Measurements from ENCODE around the gene DYNC1I1. TPM values are rescaled to one million over a fixed set of nuclear protein-coding genes. Genes with fewer than 3 reads are reported as not detected.

Gene DYNC1I1
- total and polyA plus RNA-seq, 2 experiments from 2014 or later: 1.4 to 4.1 TPM

- TF ChIP-seq JUNB (IDR thresholded peaks at IDR 0.05; ENCODE audit: unreplicated experiment): no peak
- no peak for TF ChIP-seq ETS1 (IDR thresholded peaks at IDR 0.05)
Observed at GRCh38 chr7:95749044-95749443, 23.3 kb upstream of the DYNC1I1 start (continued).

GRCh38 chr7:95749515-95749914, 22.8 kb upstream of the DYNC1I1 start:
- Histone ChIP-seq H3K27ac (ENCODE audit: low read depth) (no peak overlapping the region), H4K20me1 (replicated peaks; ENCODE audit: insufficient read depth) (no peaks in the 10 kb centered on the region), H3K36me3 (ENCODE audit: insufficient read depth) (no peaks in the 10 kb centered on the region), H3K4me1 (ENCODE audit: insufficient read depth) (no peaks in the 10 kb centered on the region), H3K4me3 (no peak overlapping the region), H3K79me2 (replicated peaks; ENCODE audit: insufficient read depth) (no peaks in the 10 kb centered on the region), H3F3A (replicated peaks; ENCODE audit: low read depth) (no peaks in the 10 kb centered on the region), H3K4me2 (no peak overlapping the region), H3K27me3 (ENCODE audit: insufficient read depth) (no peaks in the 10 kb centered on the region), H2AFZ (no peak overlapping the region), H3K9me2 (ENCODE audit: insufficient read depth) (no peaks in the 10 kb centered on the region)
- ATAC-seq (no peak), DNase-seq (ENCODE audit: low spot score) (no peak)
- no peaks in the 10 kb centered on the region for H3K36me3 Mint-ChIP-seq (ENCODE audit: low read depth)
- H3K4me3 Mint-ChIP-seq: no peak overlapping the region
- no peaks in the 10 kb centered on the region for H3K9me3 Mint-ChIP-seq
- H3K27me3 Mint-ChIP-seq (ENCODE audit: insufficient read depth, low read depth, poor library complexity): peaks cover 7% of the 10 kb centered on the region
- TF ChIP-seq ETS1 (IDR thresholded peaks at IDR 0.05) (no peak), NANOG (IDR thresholded peaks at IDR 0.05; ENCODE audit: borderline replicate concordance) (no peak), POLR2AphosphoS5 (IDR thresholded peaks at IDR 0.05; ENCODE audit: low read depth) (no peak)
- TF ChIP-seq, protein P1, sequence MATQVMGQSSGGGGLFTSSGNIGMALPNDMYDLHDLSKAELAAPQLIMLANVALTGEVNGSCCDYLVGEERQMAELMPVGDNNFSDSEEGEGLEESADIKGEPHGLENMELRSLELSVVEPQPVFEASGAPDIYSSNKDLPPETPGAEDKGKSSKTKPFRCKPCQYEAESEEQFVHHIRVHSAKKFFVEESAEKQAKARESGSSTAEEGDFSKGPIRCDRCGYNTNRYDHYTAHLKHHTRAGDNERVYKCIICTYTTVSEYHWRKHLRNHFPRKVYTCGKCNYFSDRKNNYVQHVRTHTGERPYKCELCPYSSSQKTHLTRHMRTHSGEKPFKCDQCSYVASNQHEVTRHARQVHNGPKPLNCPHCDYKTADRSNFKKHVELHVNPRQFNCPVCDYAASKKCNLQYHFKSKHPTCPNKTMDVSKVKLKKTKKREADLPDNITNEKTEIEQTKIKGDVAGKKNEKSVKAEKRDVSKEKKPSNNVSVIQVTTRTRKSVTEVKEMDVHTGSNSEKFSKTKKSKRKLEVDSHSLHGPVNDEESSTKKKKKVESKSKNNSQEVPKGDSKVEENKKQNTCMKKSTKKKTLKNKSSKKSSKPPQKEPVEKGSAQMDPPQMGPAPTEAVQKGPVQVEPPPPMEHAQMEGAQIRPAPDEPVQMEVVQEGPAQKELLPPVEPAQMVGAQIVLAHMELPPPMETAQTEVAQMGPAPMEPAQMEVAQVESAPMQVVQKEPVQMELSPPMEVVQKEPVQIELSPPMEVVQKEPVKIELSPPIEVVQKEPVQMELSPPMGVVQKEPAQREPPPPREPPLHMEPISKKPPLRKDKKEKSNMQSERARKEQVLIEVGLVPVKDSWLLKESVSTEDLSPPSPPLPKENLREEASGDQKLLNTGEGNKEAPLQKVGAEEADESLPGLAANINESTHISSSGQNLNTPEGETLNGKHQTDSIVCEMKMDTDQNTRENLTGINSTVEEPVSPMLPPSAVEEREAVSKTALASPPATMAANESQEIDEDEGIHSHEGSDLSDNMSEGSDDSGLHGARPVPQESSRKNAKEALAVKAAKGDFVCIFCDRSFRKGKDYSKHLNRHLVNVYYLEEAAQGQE (IDR thresholded peaks at IDR 0.05; ENCODE audit: unreplicated experiment): no peak
- TF ChIP-seq, protein P2, sequence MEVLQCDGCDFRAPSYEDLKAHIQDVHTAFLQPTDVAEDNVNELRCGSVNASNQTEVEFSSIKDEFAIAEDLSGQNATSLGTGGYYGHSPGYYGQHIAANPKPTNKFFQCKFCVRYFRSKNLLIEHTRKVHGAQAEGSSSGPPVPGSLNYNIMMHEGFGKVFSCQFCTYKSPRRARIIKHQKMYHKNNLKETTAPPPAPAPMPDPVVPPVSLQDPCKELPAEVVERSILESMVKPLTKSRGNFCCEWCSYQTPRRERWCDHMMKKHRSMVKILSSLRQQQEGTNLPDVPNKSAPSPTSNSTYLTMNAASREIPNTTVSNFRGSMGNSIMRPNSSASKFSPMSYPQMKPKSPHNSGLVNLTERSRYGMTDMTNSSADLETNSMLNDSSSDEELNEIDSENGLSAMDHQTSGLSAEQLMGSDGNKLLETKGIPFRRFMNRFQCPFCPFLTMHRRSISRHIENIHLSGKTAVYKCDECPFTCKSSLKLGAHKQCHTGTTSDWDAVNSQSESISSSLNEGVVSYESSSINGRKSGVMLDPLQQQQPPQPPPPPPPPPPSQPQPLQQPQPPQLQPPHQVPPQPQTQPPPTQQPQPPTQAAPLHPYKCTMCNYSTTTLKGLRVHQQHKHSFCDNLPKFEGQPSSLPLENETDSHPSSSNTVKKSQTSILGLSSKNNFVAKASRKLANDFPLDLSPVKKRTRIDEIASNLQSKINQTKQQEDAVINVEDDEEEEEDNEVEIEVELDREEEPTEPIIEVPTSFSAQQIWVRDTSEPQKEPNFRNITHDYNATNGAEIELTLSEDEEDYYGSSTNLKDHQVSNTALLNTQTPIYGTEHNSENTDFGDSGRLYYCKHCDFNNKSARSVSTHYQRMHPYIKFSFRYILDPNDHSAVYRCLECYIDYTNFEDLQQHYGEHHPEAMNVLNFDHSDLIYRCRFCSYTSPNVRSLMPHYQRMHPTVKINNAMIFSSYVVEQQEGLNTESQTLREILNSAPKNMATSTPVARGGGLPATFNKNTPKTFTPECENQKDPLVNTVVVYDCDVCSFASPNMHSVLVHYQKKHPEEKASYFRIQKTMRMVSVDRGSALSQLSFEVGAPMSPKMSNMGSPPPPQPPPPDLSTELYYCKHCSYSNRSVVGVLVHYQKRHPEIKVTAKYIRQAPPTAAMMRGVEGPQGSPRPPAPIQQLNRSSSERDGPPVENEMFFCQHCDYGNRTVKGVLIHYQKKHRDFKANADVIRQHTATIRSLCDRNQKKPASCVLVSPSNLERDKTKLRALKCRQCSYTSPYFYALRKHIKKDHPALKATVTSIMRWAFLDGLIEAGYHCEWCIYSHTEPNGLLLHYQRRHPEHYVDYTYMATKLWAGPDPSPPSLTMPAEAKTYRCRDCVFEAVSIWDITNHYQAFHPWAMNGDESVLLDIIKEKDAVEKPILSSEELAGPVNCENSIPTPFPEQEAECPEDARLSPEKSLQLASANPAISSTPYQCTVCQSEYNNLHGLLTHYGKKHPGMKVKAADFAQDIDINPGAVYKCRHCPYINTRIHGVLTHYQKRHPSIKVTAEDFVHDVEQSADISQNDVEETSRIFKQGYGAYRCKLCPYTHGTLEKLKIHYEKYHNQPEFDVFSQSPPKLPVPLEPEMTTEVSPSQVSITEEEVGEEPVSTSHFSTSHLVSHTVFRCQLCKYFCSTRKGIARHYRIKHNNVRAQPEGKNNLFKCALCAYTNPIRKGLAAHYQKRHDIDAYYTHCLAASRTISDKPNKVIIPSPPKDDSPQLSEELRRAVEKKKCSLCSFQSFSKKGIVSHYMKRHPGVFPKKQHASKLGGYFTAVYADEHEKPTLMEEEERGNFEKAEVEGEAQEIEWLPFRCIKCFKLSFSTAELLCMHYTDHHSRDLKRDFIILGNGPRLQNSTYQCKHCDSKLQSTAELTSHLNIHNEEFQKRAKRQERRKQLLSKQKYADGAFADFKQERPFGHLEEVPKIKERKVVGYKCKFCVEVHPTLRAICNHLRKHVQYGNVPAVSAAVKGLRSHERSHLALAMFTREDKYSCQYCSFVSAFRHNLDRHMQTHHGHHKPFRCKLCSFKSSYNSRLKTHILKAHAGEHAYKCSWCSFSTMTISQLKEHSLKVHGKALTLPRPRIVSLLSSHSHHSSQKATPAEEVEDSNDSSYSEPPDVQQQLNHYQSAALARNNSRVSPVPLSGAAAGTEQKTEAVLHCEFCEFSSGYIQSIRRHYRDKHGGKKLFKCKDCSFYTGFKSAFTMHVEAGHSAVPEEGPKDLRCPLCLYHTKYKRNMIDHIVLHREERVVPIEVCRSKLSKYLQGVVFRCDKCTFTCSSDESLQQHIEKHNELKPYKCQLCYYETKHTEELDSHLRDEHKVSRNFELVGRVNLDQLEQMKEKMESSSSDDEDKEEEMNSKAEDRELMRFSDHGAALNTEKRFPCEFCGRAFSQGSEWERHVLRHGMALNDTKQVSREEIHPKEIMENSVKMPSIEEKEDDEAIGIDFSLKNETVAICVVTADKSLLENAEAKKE (CRISPR knock-in tag; IDR thresholded peaks at IDR 0.05): no peak
- H3K27ac Mint-ChIP-seq: no peak overlapping the region
- H3K4me1 Mint-ChIP-seq: no peaks in the 10 kb centered on the region

Measured in GM23338 (cell line).